ENCODE data around the gene MARF1.

- TF ChIP-seq TEAD4 (IDR thresholded peaks at IDR 0.05; ENCODE audit: low read depth, low read length), result no peak
- TF ChIP-seq CTCF (IDR thresholded peaks at IDR 0.05; ENCODE audit: control extremely low read depth in 1 of 3, insufficient read depth in 1 of 3, low read depth in 1 of 3, low read length in 3 of 3), result no peak
- no peak for TF ChIP-seq USF2 (IDR thresholded peaks at IDR 0.05; ENCODE audit: low read length)
- TF ChIP-seq EP300 (IDR thresholded peaks at IDR 0.05; ENCODE audit: borderline replicate concordance in 1 of 2, low read depth in 2 of 2, low read length in 2 of 2), result no peak
- no peak for TF ChIP-seq TCF12 (IDR thresholded peaks at IDR 0.05; ENCODE audit: low read depth, low read length)
- TF ChIP-seq EZH2 (IDR thresholded peaks at IDR 0.05; ENCODE audit: low read depth, low read length, severe bottlenecking), result no peak
- TF ChIP-seq MAFK (IDR thresholded peaks at IDR 0.05; ENCODE audit: low read depth, low read length), result no peak
- no peak for TF ChIP-seq GTF2F1 (IDR thresholded peaks at IDR 0.05; ENCODE audit: borderline replicate concordance, low read depth, low read length)
- no peak for TF ChIP-seq EGR1 (IDR thresholded peaks at IDR 0.05; ENCODE audit: borderline replicate concordance, low read depth, low read length)
- no peak for TF ChIP-seq CBX5 (IDR thresholded peaks at IDR 0.05; ENCODE audit: low read depth, low read length)
Measured at GRCh38 chr16:15613676-15614075, 29.3 kb downstream of the MARF1 start.

Data from H1 (cell line).